ENCODE data around the gene DRC7.

DNA sequence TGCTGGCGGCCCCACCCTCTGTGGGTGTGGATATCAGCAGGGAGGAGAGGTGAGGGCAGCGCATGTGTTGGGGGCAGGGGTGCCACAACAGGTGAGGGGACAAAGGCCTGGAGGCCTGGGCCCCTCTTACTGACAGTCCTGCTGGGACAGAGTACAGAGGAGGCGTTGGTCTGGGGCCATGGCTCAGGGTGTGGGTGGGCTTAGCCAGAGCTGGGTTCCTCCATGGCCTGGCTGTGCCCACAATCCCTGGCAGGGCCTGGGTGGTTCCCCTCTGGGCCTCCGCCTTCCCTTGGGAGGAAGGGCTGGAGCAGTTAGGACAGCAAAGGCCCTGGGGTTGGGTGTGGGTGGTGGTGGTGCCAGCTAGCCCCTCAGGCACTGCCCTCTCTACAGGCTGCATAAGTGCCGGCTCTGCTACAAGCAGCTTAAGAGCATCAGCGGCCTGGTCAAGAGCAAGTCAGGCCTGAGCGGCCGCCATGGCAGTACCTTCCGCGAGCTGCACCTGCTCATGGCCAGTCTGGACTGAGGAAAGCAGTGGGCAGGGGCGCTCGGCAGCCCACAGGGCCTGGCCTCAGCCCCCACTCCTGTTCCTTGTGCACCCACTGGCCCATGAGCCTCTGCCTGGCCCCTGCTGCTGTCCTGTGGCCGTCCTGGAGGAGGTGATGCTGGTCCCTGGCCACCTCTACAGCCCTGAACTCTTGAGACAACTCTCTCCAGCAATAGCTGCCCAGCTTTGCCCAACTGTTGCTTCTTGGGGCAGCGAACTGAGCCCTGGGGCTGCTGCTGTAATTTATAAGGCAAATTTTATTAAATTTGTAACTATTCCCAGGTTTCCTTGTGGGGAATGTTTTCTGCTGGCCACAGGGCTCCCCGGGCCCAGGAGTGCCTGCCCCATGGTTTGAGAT, 62.1 kb downstream of the DRC7 start:
- TF ChIP-seq, protein P1, sequence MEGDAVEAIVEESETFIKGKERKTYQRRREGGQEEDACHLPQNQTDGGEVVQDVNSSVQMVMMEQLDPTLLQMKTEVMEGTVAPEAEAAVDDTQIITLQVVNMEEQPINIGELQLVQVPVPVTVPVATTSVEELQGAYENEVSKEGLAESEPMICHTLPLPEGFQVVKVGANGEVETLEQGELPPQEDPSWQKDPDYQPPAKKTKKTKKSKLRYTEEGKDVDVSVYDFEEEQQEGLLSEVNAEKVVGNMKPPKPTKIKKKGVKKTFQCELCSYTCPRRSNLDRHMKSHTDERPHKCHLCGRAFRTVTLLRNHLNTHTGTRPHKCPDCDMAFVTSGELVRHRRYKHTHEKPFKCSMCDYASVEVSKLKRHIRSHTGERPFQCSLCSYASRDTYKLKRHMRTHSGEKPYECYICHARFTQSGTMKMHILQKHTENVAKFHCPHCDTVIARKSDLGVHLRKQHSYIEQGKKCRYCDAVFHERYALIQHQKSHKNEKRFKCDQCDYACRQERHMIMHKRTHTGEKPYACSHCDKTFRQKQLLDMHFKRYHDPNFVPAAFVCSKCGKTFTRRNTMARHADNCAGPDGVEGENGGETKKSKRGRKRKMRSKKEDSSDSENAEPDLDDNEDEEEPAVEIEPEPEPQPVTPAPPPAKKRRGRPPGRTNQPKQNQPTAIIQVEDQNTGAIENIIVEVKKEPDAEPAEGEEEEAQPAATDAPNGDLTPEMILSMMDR (conservative IDR thresholded peaks at IDR 0.05) = no peak
- TF ChIP-seq EZH2 (IDR thresholded peaks at IDR 0.05; ENCODE audit: low read depth) = no peak
